Nephron (organoid): Measurements from ENCODE around the gene ZNF516.

Experiments
- H3K27ac Mint-ChIP-seq, 3 experiments: 2 replicates each; pipeline ENCODE4 v1.8.0; 2020; ENCODE audit warnings: mixed read lengths in 3 of 3, mild to moderate bottlenecking in 2 of 3, moderate library complexity in 1 of 3
- H3K27me3 Mint-ChIP-seq: 2 replicates; pipeline ENCODE4 v1.8.0; 2021; ENCODE audit warnings: low read depth, mild to moderate bottlenecking, moderate library complexity, mixed read lengths
- H3K36me3 Mint-ChIP-seq: 2 replicates; pipeline ENCODE4 v1.8.0; 2020; ENCODE audit warnings: low read depth, mixed read lengths
- H3K4me1 Mint-ChIP-seq: 2 replicates; pipeline ENCODE4 v1.8.0; 2020; ENCODE audit warnings: mixed read lengths
- H3K4me3 Mint-ChIP-seq, 3 experiments: 2 replicates each; pipeline ENCODE4 v1.8.0; 2020; ENCODE audit warnings: mild to moderate bottlenecking in 3 of 3, mixed read lengths in 3 of 3, moderate library complexity in 2 of 3
- H3K9me3 Mint-ChIP-seq: 2 replicates; pipeline ENCODE4 v1.8.0; 2020; ENCODE audit warnings: mixed read lengths
- TF ChIP-seq, protein P1 (sequence below), 3 experiments: fragments of 200-600 bp; sonication (generic); IDR thresholded peaks; one replicate each; pipeline ENCODE4 v1.5.0; 2021; ENCODE audit warnings: antibody characterized with exemption in 3 of 3; ENCODE audit not compliant: unreplicated experiment in 3 of 3

The ZNF516 gene

DNA sequence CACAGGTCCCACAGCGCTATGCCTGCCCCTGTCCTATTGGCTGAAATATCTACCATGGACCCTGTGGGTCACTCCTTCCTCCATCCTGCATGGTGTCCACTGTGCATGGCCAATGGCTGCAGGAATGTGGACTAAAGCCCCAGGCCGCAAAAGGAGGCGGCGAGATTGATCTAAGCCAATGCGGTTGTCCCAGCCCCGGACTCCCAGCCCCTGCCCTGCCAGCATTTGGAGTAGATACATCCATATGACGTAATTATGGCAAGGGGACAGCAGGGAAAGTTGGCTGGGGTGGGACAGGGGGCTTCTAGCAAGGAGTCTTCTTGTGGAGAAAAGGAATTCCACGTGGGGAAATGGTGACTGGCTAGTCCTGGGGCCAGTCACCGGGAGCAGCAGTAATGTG is 11.4 kb upstream of the ZNF516 start:
- Mint-ChIP-seq H3K4me3 (no peak overlapping the region), H3K27ac (no peak overlapping the region), H3K27me3 (peaks cover 5% of the 10 kb centered on the region), H3K36me3 (no peaks in the 10 kb centered on the region), H3K4me1 (peaks cover 9% of the 10 kb centered on the region), H3K9me3 (no peaks in the 10 kb centered on the region)
- TF ChIP-seq, protein P1, sequence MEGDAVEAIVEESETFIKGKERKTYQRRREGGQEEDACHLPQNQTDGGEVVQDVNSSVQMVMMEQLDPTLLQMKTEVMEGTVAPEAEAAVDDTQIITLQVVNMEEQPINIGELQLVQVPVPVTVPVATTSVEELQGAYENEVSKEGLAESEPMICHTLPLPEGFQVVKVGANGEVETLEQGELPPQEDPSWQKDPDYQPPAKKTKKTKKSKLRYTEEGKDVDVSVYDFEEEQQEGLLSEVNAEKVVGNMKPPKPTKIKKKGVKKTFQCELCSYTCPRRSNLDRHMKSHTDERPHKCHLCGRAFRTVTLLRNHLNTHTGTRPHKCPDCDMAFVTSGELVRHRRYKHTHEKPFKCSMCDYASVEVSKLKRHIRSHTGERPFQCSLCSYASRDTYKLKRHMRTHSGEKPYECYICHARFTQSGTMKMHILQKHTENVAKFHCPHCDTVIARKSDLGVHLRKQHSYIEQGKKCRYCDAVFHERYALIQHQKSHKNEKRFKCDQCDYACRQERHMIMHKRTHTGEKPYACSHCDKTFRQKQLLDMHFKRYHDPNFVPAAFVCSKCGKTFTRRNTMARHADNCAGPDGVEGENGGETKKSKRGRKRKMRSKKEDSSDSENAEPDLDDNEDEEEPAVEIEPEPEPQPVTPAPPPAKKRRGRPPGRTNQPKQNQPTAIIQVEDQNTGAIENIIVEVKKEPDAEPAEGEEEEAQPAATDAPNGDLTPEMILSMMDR (IDR thresholded peaks at IDR 0.05; ENCODE audit: unreplicated experiment in 3 of 3): no peak

DNA sequence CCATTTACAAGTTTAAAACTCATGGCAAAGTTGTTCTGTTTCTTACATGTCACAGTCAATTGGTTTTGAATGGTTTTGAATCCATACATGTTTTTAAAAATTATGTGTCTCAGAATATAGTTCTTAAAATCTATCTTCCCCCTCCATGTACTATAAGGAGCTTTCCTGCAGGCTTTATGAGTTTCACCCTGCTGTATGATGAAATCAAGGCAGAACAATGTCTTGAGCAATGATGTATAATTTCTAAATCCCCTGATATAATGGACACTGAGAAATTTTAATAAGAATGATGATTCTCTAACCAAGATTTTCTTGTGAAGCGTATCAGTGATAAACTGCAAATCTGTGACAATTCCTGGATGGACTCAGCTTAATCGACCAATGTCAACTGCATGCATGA is 10.6 kb upstream of the ZNF516 start:
- H3K9me3 Mint-ChIP-seq: no peaks in the 10 kb centered on the region
- no peak overlapping the region for H3K4me3 Mint-ChIP-seq
- peaks cover 5% of the 10 kb centered on the region for H3K27me3 Mint-ChIP-seq
- no peaks in the 10 kb centered on the region for H3K36me3 Mint-ChIP-seq
- TF ChIP-seq, protein P1 (IDR thresholded peaks at IDR 0.05; ENCODE audit: unreplicated experiment in 3 of 3): no peak
- H3K4me1 Mint-ChIP-seq: peaks cover 9% of the 10 kb centered on the region
- H3K27ac Mint-ChIP-seq: no peak overlapping the region

- Mint-ChIP-seq H3K36me3 (no peaks in the 10 kb centered on the region), H3K27me3 (peaks cover 5% of the 10 kb centered on the region), H3K4me3 (no peak overlapping the region), H3K4me1 (peaks cover 13% of the 10 kb centered on the region), H3K9me3 (no peaks in the 10 kb centered on the region), H3K27ac (no peak overlapping the region)
- TF ChIP-seq, protein P1 (IDR thresholded peaks at IDR 0.05; ENCODE audit: unreplicated experiment in 3 of 3): no peak
Observed at GRCh38 chr18:76504749-76505148, 9.7 kb upstream of the ZNF516 start.

- H3K36me3 Mint-ChIP-seq: no peaks in the 10 kb centered on the region
- peak overlapping the region in 2 of 3 experiments; percentile 20 to 28 for H3K27ac Mint-ChIP-seq
- H3K27me3 Mint-ChIP-seq: peaks cover 5% of the 10 kb centered on the region
- TF ChIP-seq, protein P1 (IDR thresholded peaks at IDR 0.05; ENCODE audit: unreplicated experiment in 3 of 3): no peak
- H3K9me3 Mint-ChIP-seq: no peaks in the 10 kb centered on the region
- H3K4me1 Mint-ChIP-seq: peaks cover 19% of the 10 kb centered on the region
- H3K4me3 Mint-ChIP-seq: no peak overlapping the region
Observed at GRCh38 chr18:76503649-76504386, 8.8 kb upstream of the ZNF516 start.

DNA sequence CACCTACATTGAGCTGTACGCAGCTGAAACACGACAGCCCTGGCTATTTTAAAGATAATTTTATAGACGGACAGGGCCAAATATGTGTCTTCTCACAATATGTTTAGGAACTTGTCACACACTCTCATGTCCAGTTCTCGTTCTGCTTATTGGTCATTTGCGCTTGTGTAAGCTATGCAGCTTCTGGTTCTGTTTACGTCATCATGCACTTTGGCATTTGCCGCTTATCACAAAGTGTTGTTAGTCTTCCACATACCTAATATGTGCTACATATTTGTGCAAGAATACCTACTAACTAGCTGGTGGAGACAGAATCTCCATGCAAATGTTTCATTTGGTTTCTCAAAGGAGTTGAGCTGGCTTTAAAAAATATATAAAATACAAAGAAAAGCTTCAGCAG is 7.5 kb upstream of the ZNF516 start:
- Mint-ChIP-seq H3K4me3 (no peak overlapping the region), H3K36me3 (no peaks in the 10 kb centered on the region), H3K27me3 (peaks cover 3% of the 10 kb centered on the region), H3K4me1 (peaks cover 19% of the 10 kb centered on the region), H3K9me3 (no peaks in the 10 kb centered on the region), H3K27ac (no peak overlapping the region)
- TF ChIP-seq, protein P1 (IDR thresholded peaks at IDR 0.05; ENCODE audit: unreplicated experiment in 3 of 3): no peak
